Ovary (tissue), 9 donors: ENCODE results near the gene TTPAL. TPM values are rescaled to one million over a fixed set of nuclear protein-coding genes. Genes with fewer than 3 reads are reported as not detected.
A peak's percentile ranks its signal among the peaks of the same experiment; 100 is the strongest.

Experiments
- DNase-seq, 5 donors: peaks; one replicate each; pipeline ENCODE4 v3.0.0-alpha.2; 2019 to 2020
- H3K27ac ChIP-seq, 2 donors: fragments of 200-600 bp; one replicate each; pipeline versions ENCODE4 v1.5.1 to v1.8.0; 2019 to 2022
- H3K27me3 ChIP-seq: fragments of 200-600 bp; one replicate; pipeline ENCODE4 v1.8.0; 2022
- H3K36me3 ChIP-seq: fragments of 200-600 bp; sonication (generic); one replicate; pipeline ENCODE4 v1.5.1; 2019
- H3K4me1 ChIP-seq: one replicate; pipeline ENCODE4 v1.8.1; 2013; ENCODE audit warnings: mild to moderate bottlenecking, moderate library complexity; ENCODE audit not compliant: insufficient read depth
- H3K4me3 ChIP-seq: fragments of 200-600 bp; sonication (generic); one replicate; pipeline ENCODE4 v1.5.1; 2017
- H3K9me3 ChIP-seq, 2 donors: fragments of 200-600 bp in 1 of 2; sonication (generic) in 1 of 2; one replicate each; pipeline versions ENCODE4 v1.5.1 to v1.8.1; 2013 to 2019; ENCODE audit warnings: mild to moderate bottlenecking in 1 of 2, moderate library complexity in 1 of 2
- EP300 ChIP-seq: sonication (generic); formaldehyde crosslinking; IDR thresholded peaks from one replicate; pipeline ENCODE4 v1.6.1; 2017; ENCODE audit warnings: antibody characterized with exemption
- POLR2A ChIP-seq: fragments of 450-650 bp; IDR thresholded peaks from one replicate; pipeline ENCODE4 v1.6.1; 2017; ENCODE audit warnings: antibody characterized with exemption, mild to moderate bottlenecking, moderate library complexity
- WGBS, 3 donors: extraction: QIAGEN DNeasy Blood & Tissue Kit in 1 of 3; methylation state at CpG; one replicate each; pipeline versions ENCODE4 v1.1.5 to v1.1.7; 2013 to 2017; 5-methylcytosine and 5-hydroxymethylcytosine counted together
- intact Hi-C, 4 donors: fragments of 100-400 bp; cut with DNase I; formaldehyde crosslinking; loops; one replicate each; pipeline versions ENCODE4 v1.11.0 to v1.15.1; 2022 to 2023
- polyA plus RNA-seq, 2 donors: library from polyadenylated mRNA; stranded (reverse); fragments of 200-250 nt in 1 of 2; fragments of 350-450 nt in 1 of 2; fragmentation: Illumina TruSeq in 1 of 2; extraction: RNeasy Lipid Tissue Mini Kit (QIAGEN cat#74804) in 1 of 2; gene quantifications; one replicate each; pipeline ENCODE4 v1.2.3, GENCODE V29; 2013 to 2014
- total RNA-seq, 7 donors: library from RNA; depleted of rRNA in 2 of 7; stranded (reverse); fragments of >200 nt in 2 of 7; fragmentation: NEBNext Ultra II Directional in 3 of 7; extraction: Animal tissue kit (Norgen Biotek cat#: 25700) in 3 of 7; gene quantifications; one replicate each; pipeline versions ENCODE4 v1.1.0 to v1.2.4, GENCODE V29; 2016 to 2023
- TF ChIP-seq, protein P1 (sequence below), 3 donors: fragments of 450-650 bp in 2 of 3; fragments of 200-600 bp in 1 of 3; IDR thresholded peaks; one replicate each; pipeline versions ENCODE4 v1.5.1 to v1.8.0; 2016 to 2022; ENCODE audit warnings: antibody characterized with exemption in 3 of 3, mild to moderate bottlenecking in 1 of 3
- donor health status: DM: no; HTN: no; CAD: no; lungs with moderate emphysema.
- donor health status: DM: no; HTN: no; CAD: no.
- donor health status: Bipolar disorder and iron deficiency.
- donor health status: DM: yes; HTN: yes; CAD: no.
- donor health status: DM: no; HTN: no; CAD: no.
- donor health status: DM: yes; HTN: yes; CAD: no.

TTPAL gene
- total and polyA plus RNA-seq, 9 donors: 3.1 to 25.1 (median 10.9) TPM

DNA sequence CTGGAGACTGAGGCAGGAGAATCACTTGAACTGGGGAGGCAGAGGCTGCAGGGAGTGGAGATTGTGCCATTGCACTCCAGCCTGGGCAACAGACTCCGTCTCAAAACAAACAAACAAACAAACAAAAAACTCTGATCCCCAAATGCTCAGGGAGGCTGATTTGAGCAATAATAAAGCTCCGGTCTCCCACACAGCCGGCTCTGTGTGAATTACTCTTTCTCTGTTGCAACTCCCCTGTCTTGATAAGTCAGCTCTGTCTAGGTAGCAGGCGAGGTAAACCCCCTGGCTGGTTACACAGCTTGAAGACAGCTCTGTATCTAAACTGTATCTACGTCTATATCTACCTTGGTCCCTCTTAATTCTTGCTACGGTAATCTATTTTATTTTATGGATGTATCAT is 52.6 kb downstream of the TTPAL start:
- intact Hi-C loops: no loop called here

GRCh38 chr20:44532259-44532980 is 56.7 kb downstream of the TTPAL start:
- WGBS, 3 donors: 2 to 5% (median 3%) methylated on average over 11 of the region's 11 CpGs
- peak overlapping the region; percentile 80 for H3K4me3 ChIP-seq
- intact Hi-C loops: loop anchor here in 3 of 4 donors (5.0 kb wide), 3 partner anchors 70 to 80 kb away; no protein-coding TSS in a partner anchor
- no peaks in the 10 kb centered on the region for H3K36me3 ChIP-seq
- peak in 4 of 5 donors; percentile 28 to 54 (median 40) for DNase-seq
- peaks cover 5% of the 10 kb centered on the region for H3K4me1 ChIP-seq
- peak overlapping the region in 1 of 2 donors; percentile 50 for H3K27ac ChIP-seq
- H3K27me3 ChIP-seq: no peaks in the 10 kb centered on the region
- TF ChIP-seq, protein P1, sequence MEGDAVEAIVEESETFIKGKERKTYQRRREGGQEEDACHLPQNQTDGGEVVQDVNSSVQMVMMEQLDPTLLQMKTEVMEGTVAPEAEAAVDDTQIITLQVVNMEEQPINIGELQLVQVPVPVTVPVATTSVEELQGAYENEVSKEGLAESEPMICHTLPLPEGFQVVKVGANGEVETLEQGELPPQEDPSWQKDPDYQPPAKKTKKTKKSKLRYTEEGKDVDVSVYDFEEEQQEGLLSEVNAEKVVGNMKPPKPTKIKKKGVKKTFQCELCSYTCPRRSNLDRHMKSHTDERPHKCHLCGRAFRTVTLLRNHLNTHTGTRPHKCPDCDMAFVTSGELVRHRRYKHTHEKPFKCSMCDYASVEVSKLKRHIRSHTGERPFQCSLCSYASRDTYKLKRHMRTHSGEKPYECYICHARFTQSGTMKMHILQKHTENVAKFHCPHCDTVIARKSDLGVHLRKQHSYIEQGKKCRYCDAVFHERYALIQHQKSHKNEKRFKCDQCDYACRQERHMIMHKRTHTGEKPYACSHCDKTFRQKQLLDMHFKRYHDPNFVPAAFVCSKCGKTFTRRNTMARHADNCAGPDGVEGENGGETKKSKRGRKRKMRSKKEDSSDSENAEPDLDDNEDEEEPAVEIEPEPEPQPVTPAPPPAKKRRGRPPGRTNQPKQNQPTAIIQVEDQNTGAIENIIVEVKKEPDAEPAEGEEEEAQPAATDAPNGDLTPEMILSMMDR (IDR thresholded peaks at IDR 0.05): no peak
- TF ChIP-seq POLR2A (no peak), EP300 (no peak)
- no peaks in the 10 kb centered on the region for H3K9me3 ChIP-seq

More for the DNA sequence above, 52.6 kb downstream of the TTPAL start:
- Histone ChIP-seq H3K4me1 (peaks cover 5% of the 10 kb centered on the region), H3K27me3 (no peaks in the 10 kb centered on the region), H3K4me3 (no peak overlapping the region), H3K27ac (no peak overlapping the region), H3K36me3 (no peaks in the 10 kb centered on the region), H3K9me3 (no peaks in the 10 kb centered on the region)
- TF ChIP-seq, protein P1 (IDR thresholded peaks at IDR 0.05): no peak
- TF ChIP-seq EP300 (no peak), POLR2A (no peak)
- 64 to 74% (median 67%) methylated on average over 6 of the region's 6 CpGs for WGBS, 3 donors
- DNase-seq: no peak

GRCh38 chr20:44532981-44533331 is 57.3 kb downstream of the TTPAL start:
- WGBS, 3 donors: 75 to 89% (median 81%) methylated on average over 2 of the region's 2 CpGs
- intact Hi-C loops: loop anchor here in 3 of 4 donors (5.0 kb wide), 3 partner anchors 69 to 79 kb away; no protein-coding TSS in a partner anchor
- Histone ChIP-seq H3K9me3 (no peaks in the 10 kb centered on the region), H3K36me3 (no peaks in the 10 kb centered on the region), H3K27me3 (no peaks in the 10 kb centered on the region), H3K27ac (no peak overlapping the region), H3K4me3 (peak overlapping the region; percentile 80), H3K4me1 (peaks cover 5% of the 10 kb centered on the region)
- TF ChIP-seq EP300 (no peak), POLR2A (no peak)
- TF ChIP-seq, protein P1 (IDR thresholded peaks at IDR 0.05): no peak
- DNase-seq: no peak

- intact Hi-C loops: loop anchor here in 3 of 4 donors (5.0 kb wide), 3 partner anchors 68 to 78 kb away; no protein-coding TSS in a partner anchor
- TF ChIP-seq, protein P1 (IDR thresholded peaks at IDR 0.05): no peak
- TF ChIP-seq EP300: no peak
- TF ChIP-seq POLR2A: no peak
- Histone ChIP-seq H3K9me3 (no peaks in the 10 kb centered on the region), H3K27me3 (no peaks in the 10 kb centered on the region), H3K27ac (no peak overlapping the region), H3K4me3 (no peak overlapping the region), H3K4me1 (peaks cover 5% of the 10 kb centered on the region), H3K36me3 (no peaks in the 10 kb centered on the region)
- WGBS, 3 donors: 68 to 75% (median 74%) methylated on average over 4 of the region's 4 CpGs
- no peak for DNase-seq
These were observed 58.3 kb downstream of the TTPAL start for GRCh38 chr20:44533928-44534327.
